HepG2 (cell line): ENCODE results near the gene POLDIP3. TPM values are rescaled to one million over a fixed set of nuclear protein-coding genes. Genes with fewer than 3 reads are reported as not detected.

Experiments
- ARHGAP35 ChIP-seq: sonication (generic); formaldehyde crosslinking; IDR thresholded peaks from 2 replicates; pipeline ENCODE4 v1.9.0; 2022; ENCODE audit warnings: mild to moderate bottlenecking, inconsistent platforms, moderate library complexity, missing genetic modification reagents, borderline replicate concordance
- DMAP1 ChIP-seq: IDR thresholded peaks from 2 replicates; pipeline ENCODE4 v1.6.1; 2016
- DPF2 ChIP-seq: sonication (generic); formaldehyde crosslinking; IDR thresholded peaks from 2 replicates; pipeline ENCODE4 v1.4.0; 2020; ENCODE audit warnings: mild to moderate bottlenecking, low read depth, missing genetic modification reagents, borderline replicate concordance
- GLI4 ChIP-seq: sonication (generic); formaldehyde crosslinking; IDR thresholded peaks from 2 replicates; pipeline ENCODE4 v1.5.1; 2020; ENCODE audit warnings: missing genetic modification reagents, mild to moderate bottlenecking, moderate library complexity, borderline replicate concordance
- HNF4A ChIP-seq: sonication (generic); formaldehyde crosslinking; IDR thresholded peaks from 2 replicates; pipeline ENCODE4 v1.4.0; 2020; ENCODE audit warnings: missing genetic modification reagents
- KIAA2018 ChIP-seq: sonication (generic); formaldehyde crosslinking; IDR thresholded peaks from 2 replicates; pipeline ENCODE4 v1.5.0; 2020; ENCODE audit warnings: mild to moderate bottlenecking, missing genetic modification reagents, borderline replicate concordance
- KLF16 ChIP-seq, 2 experiments: sonication (generic) in 1 of 2; formaldehyde crosslinking in 1 of 2; IDR thresholded peaks; 2 replicates each; pipeline versions ENCODE4 v1.6.1 to v1.8.0; 2016 to 2023; ENCODE audit warnings: missing genetic modification reagents in 2 of 2, missing compliant biosample characterization in 1 of 2
- MED13 ChIP-seq: sonication (generic); formaldehyde crosslinking; IDR thresholded peaks from 2 replicates; pipeline ENCODE4 v1.5.0; 2020; ENCODE audit warnings: missing genetic modification reagents
- NR1H2 ChIP-seq: sonication (generic); formaldehyde crosslinking; IDR thresholded peaks from 2 replicates; pipeline ENCODE4 v1.8.1; 2022; ENCODE audit warnings: low read depth, missing genetic modification reagents, borderline replicate concordance
- POGZ ChIP-seq: sonication (generic); formaldehyde crosslinking; IDR thresholded peaks from 2 replicates; pipeline ENCODE4 v1.4.0; 2020; ENCODE audit warnings: mild to moderate bottlenecking, missing genetic modification reagents
- SAP130 ChIP-seq: IDR thresholded peaks from 2 replicates; pipeline ENCODE4 v1.6.1; 2016; ENCODE audit warnings: low read depth
- SP4 ChIP-seq: sonication (generic); formaldehyde crosslinking; IDR thresholded peaks from 2 replicates; pipeline ENCODE4 v1.8.1; 2023; ENCODE audit warnings: mild to moderate bottlenecking, missing genetic modification reagents
- ZBTB38 ChIP-seq: sonication (generic); formaldehyde crosslinking; IDR thresholded peaks from 2 replicates; pipeline ENCODE4 v1.5.1; 2020; ENCODE audit warnings: mild to moderate bottlenecking, missing genetic modification reagents
- ZFP36 ChIP-seq: fragments of 150-350 bp; IDR thresholded peaks from 2 replicates; pipeline ENCODE4 v1.6.1; 2018; ENCODE audit warnings: borderline replicate concordance, low read length, low read depth; ENCODE audit not compliant: partially characterized antibody
- ZFP41 ChIP-seq: sonication (generic); formaldehyde crosslinking; IDR thresholded peaks from 2 replicates; pipeline ENCODE4 v1.4.0; 2020; ENCODE audit warnings: mild to moderate bottlenecking, missing genetic modification reagents, borderline replicate concordance
- ZNF614 ChIP-seq: IDR thresholded peaks from 2 replicates; pipeline ENCODE4 v1.6.1; 2018; ENCODE audit warnings: missing biosample characterization, missing genetic modification reagents, inconsistent platforms, borderline replicate concordance
- polyA plus RNA-seq, 8 experiments: library from polyadenylated mRNA; depleted of rRNA in 3 of 8; stranded (reverse) in 7 of 8; unstranded in 1 of 8; fragments of >200 nt; fragmentation: Illumina TruSeq in 4 of 8; extraction: Trizol in 4 of 8; gene quantifications; 2 replicates each; pipeline versions ENCODE4 v1.2.1 to v1.2.3, GENCODE V29; 2011 to 2016; ENCODE audit warnings: low read depth in 4 of 8, missing spikeins in 1 of 8, mixed read lengths in 1 of 8; ENCODE audit not compliant: insufficient read depth in 1 of 8
- total RNA-seq, 5 experiments: library from RNA; depleted of rRNA; stranded (reverse); fragments of >200 nt; fragmentation: Illumina TruSeq; extraction: Trizol; gene quantifications; 2 replicates each; pipeline ENCODE4 v1.2.3, GENCODE V29; 2016; ENCODE audit warnings: low read depth in 1 of 5
- TF ChIP-seq, protein P1 (sequence below): sonication (generic); formaldehyde crosslinking; IDR thresholded peaks from 2 replicates; pipeline ENCODE4 v1.4.0; 2020; ENCODE audit warnings: missing genetic modification reagents
- TF ChIP-seq, protein P2 (sequence below), 2 experiments: sonication (generic) in 1 of 2; formaldehyde crosslinking in 1 of 2; IDR thresholded peaks; 2 replicates each; pipeline versions ENCODE4 v1.4.0 to v1.6.1; 2018 to 2020; ENCODE audit warnings: missing genetic modification reagents in 2 of 2, borderline replicate concordance in 1 of 2, low read depth in 1 of 2, mild to moderate bottlenecking in 1 of 2, missing biosample characterization in 1 of 2
- TF ChIP-seq, protein P3 (sequence below): IDR thresholded peaks from 2 replicates; pipeline ENCODE4 v1.6.1; 2012; ENCODE audit warnings: inconsistent platforms

The POLDIP3 gene
- total and polyA plus RNA-seq, 2 of the 13 experiments (the other 11 are each of a cell fraction or from before 2014, with no cell fraction given): 45.8 to 47.4 TPM

GRCh38 chr22:42632096-42632495, 17.4 kb upstream of the POLDIP3 start (continued):
- TF ChIP-seq SAP130 (no peak), NR1H2 (CRISPR knock-in tag) (no peak), GLI4 (no peak), MED13 (CRISPR knock-in tag) (no peak), ZFP41 (CRISPR knock-in tag) (no peak), DPF2 (CRISPR knock-in tag) (no peak; the same call in 1 of the 2 replicates), KLF16 (CRISPR knock-in tag; IDR thresholded peaks at IDR 0.05) (no peak), HNF4A (CRISPR knock-in tag) (peak; percentile 67), SP4 (no peak), POGZ (CRISPR knock-in tag) (no peak), ZBTB38 (CRISPR knock-in tag) (peak; percentile 94), ZNF614 (no peak), ARHGAP35 (CRISPR knock-in tag) (no peak), DMAP1 (no peak), KIAA2018 (CRISPR knock-in tag) (no peak), ZFP36 (no peak)
- TF ChIP-seq, protein P1, sequence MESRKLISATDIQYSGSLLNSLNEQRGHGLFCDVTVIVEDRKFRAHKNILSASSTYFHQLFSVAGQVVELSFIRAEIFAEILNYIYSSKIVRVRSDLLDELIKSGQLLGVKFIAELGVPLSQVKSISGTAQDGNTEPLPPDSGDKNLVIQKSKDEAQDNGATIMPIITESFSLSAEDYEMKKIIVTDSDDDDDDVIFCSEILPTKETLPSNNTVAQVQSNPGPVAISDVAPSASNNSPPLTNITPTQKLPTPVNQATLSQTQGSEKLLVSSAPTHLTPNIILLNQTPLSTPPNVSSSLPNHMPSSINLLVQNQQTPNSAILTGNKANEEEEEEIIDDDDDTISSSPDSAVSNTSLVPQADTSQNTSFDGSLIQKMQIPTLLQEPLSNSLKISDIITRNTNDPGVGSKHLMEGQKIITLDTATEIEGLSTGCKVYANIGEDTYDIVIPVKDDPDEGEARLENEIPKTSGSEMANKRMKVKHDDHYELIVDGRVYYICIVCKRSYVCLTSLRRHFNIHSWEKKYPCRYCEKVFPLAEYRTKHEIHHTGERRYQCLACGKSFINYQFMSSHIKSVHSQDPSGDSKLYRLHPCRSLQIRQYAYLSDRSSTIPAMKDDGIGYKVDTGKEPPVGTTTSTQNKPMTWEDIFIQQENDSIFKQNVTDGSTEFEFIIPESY (CRISPR knock-in tag): peak; percentile 99
- TF ChIP-seq, protein P2, sequence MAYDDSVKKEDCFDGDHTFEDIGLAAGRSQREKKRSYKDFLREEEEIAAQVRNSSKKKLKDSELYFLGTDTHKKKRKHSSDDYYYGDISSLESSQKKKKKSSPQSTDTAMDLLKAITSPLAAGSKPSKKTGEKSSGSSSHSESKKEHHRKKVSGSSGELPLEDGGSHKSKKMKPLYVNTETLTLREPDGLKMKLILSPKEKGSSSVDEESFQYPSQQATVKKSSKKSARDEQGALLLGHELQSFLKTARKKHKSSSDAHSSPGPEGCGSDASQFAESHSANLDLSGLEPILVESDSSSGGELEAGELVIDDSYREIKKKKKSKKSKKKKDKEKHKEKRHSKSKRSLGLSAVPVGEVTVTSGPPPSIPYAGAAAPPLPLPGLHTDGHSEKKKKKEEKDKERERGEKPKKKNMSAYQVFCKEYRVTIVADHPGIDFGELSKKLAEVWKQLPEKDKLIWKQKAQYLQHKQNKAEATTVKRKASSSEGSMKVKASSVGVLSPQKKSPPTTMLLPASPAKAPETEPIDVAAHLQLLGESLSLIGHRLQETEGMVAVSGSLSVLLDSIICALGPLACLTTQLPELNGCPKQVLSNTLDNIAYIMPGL (CRISPR knock-in tag; IDR thresholded peaks at IDR 0.05; ENCODE audit: borderline replicate concordance in 1 of 2, low read depth in 1 of 2): no peak
- TF ChIP-seq, protein P3, sequence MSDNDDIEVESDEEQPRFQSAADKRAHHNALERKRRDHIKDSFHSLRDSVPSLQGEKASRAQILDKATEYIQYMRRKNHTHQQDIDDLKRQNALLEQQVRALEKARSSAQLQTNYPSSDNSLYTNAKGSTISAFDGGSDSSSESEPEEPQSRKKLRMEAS: 0 out of 2 replicates have a peak, but pooled peaks have one; percentile 28
